ENCODE results near the gene HES5.

HES5 gene

GRCh38 chr1:2499986-2500596 lies 30.0 kb downstream of the HES5 start:
- no peak for DNase-seq

DNA sequence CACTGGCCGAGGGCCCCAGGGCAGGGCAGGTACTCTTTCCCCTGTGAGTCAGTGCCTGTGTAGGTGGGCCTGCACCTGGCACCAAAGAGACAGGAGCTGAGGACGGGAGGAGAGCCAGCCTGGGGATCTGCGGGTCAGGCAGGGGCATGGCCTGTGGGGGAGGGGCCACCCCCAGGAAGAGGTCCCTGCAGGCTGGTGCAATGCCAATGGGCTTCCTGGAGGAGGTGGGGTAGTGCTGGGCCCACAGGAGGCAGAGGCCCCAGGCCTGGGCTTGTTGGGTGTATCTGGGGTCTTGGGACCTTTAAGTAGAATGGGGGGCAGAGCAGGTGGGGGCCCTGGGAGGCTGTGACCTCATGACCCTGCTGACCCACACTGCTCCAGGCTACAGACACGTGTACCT lies 30.8 kb downstream of the HES5 start:
- no peak for DNase-seq

DNA sequence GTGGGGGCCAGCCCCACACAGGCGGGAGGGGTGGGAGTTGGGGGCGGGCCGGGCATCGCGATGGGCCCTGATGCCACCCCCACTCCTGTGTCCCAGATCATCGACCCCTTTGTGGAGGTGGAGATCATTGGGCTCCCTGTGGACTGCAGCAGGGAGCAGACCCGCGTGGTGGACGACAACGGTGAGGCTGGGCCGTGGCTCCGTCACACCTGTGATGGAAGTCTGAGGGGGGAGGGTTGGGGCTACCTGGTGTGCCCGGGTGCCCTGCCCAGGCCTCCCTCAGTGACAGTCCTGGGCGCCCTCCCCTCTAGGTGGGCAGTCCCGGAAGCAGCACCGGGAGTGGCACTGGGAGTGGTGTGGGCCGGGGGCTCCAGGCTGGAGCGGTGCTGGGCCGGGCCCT lies 31.4 kb downstream of the HES5 start:
- no peak for DNase-seq

GRCh38 chr1:2497891-2498290 lies 32.2 kb downstream of the HES5 start:
- no peak for DNase-seq

DNA sequence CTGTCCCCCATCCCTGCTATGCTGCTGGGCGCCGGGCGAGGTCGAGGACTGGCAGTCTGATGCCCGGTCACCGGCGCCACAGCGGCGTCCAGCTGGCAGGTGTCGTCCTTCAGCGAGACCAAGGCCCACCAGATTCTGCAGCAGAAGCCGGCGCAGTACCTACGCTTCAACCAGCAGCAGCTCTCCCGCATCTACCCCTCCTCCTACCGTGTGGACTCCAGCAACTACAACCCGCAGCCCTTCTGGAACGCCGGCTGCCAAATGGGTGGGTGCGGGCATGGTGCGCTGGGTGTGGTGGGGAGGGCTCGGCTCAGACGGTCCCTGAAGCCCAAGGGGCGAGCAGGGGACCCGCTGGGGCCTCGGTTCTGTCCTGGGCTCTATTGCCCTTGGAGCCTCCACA lies 33.3 kb downstream of the HES5 start:
- no peak for DNase-seq

DNA sequence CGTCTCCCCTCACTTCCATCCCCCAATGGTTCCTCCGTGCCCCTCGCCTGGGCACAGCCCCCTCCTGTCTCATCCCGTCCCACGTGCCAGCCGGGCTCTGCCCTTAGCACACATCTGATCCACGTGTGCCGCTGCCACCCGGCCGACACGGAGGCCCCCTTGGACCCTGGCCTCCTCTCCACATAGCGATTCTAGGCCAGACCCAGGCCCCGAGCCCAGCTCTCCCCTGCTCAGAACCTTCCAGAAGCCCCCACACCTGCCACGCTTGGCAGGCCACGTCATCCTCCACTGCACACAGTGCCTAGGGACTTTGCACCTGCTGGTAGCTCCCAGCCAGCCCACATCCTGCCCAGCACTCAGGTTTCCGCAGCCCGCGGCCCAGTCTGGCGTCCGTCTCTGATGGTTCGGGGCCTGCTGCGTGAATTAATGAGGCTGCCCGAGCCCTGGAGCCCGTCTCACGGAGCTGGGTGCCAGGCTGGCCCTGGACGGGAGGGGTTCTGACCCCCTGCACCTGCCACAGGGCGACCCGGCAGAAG lies 33.9 kb downstream of the HES5 start:
- no peak for DNase-seq

GRCh38 chr1:2495546-2495945 lies 34.5 kb downstream of the HES5 start:
- DNase-seq, result no peak

DNA sequence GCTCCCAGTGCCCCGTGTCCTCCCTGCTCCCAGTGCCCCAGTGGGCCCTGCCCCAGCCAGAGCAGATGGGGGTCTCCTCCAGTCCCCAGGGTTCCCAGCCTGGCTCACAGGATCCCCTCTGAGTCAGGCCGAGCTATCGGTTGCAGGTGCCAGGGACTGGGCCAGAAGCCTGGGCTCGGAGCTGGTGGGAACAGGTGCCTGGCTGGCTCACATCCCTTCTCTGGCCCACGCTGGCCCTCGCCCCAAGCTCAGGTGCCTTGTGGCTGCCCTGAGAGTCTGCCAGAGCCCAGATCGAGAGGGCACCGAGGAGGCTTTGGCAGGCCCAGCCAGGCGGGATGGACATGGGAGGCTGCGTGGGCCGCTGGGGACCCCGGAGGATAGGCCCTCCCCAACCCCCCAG lies 35.0 kb downstream of the HES5 start:
- no peak for DNase-seq

DNA sequence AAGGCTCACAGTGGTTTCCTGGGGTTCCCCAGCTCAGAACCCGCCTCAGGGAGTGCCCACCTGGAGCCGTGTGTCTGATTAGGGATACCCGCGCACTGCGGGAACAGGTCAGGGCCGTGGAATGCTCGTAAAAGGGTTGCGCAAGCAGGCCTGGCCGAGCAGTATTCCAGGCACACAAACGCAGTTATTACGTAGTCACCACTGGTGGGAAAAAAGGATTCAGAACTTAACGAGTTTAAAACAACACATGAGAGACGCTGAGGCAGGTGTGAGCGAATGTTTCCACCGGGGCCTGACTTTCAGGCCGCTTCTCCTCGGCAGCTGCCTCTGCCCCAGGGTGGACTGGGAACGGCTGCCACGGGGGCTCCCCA lies 35.8 kb downstream of the HES5 start:
- DNase-seq, result no peak

DNA sequence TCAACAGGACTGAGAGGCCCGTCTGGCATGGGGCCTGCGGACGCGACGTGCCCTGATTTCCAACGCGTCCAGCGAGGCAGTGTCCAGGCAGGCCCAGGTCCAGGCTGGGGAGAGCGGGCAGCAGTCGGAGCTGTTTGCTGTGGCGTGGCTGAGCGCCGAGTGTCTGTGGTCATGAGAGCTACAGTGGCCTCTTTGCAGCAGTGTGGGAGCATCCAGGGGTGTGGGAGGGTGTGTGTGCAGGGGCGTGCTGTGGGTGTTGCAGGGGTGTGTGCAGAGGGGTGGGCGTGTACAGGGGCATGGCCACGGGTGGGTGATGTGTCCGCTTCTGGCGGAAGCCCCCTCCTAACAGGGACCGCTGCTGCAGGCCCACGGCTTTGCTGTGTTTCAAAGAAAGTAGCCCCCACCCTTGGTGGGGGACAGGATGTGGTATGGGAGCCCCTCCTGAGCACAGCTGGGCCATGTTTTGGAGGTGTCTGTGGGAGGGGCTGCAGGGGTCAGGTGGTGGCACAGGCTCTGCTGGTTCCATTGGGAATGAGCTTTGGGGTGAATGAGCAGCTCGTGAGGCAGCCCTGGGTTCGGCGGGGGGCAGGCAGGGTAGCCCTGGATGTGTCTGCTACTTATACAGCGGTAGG lies 36.3 kb downstream of the HES5 start:
- no peak for DNase-seq

- DNase-seq, result no peak
These were observed 36.8 kb downstream of the HES5 start for GRCh38 chr1:2493218-2493617.

DNA sequence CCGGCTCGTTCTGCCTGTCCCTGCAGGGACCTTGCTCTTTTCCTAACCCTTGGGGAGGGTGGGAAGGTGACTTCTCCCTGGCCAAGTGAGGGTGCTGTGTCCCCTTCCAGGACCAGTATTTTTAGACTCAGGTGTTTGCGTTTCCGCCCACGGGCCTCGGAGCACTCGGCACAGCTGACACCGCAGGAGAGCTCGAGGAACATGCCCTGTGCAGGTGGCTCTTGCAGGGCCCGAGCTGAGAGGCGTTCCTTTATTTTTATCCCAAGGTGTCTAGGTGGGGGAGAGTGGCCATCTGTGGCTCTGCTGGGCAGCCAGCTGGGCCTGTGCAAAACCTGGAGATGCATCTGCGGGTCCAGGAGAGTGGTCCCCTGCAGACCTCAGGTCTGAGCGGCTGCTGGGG lies 38.0 kb downstream of the HES5 start:
- DNase-seq, result no peak

- no peak for DNase-seq
These were observed 40.4 kb downstream of the HES5 start for GRCh38 chr1:2489615-2490014.

DNA sequence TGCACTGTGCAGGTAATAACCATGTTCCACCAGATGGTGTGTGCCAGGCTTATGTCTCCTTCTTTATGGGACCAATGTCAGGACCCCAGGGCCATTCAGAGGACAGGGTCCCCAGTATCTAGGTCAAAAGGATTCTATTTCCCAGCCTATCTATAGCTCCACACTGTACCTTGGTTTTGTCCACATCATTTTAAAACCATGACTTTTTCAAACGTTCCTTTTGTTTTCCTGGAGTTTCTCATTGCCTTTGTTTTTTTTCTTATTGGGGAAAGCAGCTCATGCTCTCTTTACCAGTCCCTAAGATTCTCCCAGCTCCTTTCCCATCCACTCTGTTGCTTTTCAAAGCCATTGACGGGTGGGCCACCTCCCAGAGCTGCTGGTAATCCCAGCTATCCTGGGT lies 41.4 kb downstream of the HES5 start:
- no peak for DNase-seq

DNA sequence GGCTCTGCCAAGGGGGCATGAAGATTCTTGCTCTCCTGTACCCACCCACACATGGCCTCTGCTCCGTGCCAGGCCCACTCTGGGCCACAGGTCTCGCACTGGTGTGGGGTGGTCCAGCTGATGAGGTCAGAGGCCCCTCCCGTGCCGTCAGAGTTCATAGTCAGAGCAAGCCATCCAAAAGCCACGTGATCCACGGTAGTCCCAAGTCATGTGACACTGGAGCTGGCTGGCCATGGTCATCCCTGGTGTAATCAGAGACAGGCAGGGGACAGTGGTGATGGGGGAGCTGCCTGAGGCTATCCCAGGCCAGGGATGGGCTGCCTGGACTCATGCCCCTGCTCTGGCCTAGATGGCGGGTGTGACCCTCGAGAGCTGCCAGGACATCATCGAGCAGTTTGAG lies 43.5 kb downstream of the HES5 start:
- no peak for DNase-seq

GRCh38 chr1:2486041-2486440 lies 44.0 kb downstream of the HES5 start:
- no peak for DNase-seq

- no peak for DNase-seq
These were observed 46.1 kb downstream of the HES5 start for GRCh38 chr1:2483970-2484369.

DNA sequence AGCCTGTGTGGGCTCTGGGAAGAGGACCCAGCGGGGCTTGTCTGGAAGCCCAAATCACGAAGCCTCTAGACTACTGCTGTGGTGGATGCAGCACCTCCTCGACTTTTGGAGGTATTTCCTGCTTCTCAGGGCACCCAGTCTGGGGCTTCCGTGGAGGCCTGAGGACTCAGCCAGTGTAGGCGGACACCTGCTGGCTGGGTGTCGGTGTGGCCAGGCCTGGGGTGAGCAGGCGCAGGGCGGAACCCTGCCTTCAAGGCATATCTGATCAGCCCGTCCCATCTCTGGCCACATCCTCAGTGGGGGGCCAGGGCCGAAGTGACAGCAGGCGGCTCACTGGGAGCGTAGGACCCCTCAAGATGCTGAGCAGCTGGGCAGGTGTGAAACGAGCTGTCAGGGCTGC lies 47.0 kb downstream of the HES5 start:
- no peak for DNase-seq

DNA sequence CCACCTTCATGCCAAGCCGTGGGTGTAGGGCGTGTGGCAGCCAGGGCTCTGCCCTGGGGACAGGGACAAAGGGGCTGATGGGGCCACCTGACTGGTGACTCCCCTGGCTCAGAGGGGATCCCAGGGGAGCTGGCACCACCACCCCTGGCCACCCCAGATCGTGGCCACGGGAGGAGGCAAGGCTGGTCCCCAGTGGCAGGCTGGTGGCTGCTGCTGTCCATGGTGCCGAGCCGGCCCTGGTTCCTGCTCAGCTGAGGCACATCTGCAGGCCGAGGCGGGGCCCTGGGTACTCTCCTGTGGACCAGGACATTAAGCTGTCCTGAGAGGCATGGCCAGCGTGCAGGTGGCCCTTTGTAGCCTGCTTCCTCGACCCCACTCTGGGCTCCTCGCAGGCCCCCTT lies 47.5 kb downstream of the HES5 start:
- no peak for DNase-seq

DNA sequence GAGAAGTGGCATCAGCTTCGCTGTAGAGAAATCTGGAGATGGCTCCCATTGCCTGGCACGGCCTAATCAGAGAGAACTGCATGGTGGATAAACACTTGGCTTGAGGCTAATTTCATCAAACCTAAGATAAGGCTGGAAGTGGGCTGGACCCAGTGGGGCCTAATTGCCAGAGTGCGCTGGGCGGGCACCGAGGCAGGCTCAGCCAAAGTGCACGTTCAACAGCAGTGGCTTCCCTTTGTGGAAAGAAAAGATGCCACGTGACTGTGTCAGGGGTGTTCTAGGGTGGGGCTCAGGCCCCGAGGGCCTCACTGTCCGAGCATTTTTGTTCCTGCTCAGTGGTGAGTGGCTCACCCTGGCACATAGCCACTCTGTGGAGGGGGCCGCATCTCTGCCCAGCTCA lies 48.2 kb downstream of the HES5 start:
- DNase-seq, result no peak

DNA sequence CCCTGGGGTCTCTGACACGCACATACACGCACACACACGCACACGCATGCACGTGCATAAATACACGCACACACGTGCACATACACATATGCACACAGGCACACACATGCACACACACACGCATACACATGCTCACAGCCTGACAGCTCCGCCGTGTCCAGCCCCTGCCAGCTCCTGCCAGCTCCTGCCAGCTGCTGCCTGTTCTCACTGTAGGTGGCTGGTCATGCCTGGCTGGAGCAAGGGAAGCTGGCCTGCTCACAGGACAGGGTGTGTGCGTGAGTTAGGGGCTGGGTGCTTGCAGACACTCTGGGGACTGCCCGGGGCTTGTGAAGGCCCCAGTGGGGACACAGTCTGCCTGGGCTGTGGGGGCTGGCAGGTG lies 49.1 kb downstream of the HES5 start:
- DNase-seq, result peak; percentile 25

DNA sequence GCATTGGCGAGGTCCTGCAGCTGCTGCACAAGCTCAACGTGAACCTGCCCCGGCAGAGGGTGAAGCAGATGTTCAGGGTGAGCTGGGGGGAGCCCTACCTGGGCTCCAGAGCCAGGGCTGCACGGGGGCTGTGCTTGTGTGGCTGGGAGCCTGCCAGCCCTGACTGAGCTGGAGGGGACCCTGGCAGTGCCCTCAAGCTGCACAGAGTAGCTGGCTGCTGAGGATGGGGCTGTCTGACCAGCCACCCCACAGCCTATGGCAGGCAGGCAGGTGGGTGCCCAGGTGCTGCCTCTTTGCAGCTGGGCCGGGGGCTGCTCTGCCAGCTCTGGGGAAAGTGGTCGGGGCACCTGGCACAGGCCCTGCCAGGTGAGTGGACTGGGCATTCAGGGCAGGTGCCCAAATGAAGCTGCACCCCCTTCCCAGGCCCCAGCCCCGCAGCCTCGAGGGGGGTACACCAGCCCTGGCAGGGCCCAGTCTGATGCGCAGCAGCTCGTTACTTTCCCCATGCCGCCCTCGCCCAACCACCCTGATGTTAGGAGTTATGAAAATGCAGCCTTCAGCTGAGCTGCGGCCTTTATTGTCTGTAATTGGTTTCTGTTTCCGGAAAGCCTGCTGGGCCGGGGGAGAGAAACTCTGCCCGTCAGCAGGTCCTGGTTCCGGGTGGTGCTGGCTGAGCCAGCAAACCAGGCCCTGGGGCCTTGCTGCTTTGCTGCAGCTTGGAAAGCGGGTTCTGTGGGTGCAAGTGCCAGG lies 49.7 kb downstream of the HES5 start:
- no peak for DNase-seq

- no peak for DNase-seq
These were observed 50.4 kb downstream of the HES5 start for GRCh38 chr1:2479618-2480017.

- no peak for DNase-seq
These were observed 50.9 kb downstream of the HES5 start for GRCh38 chr1:2479186-2479585.
